ENCODE measurements around the gene TRNAU1AP. TPM values are rescaled to one million over a fixed set of nuclear protein-coding genes. Genes with fewer than 3 reads are reported as not detected.
"Not testable (repeated sequence)": the region's sequence is repeated elsewhere in the genome, so short reads cannot be mapped to it uniquely, and the experiment has no call there.

The TRNAU1AP gene
- total RNA-seq, 1 donor from 2014 or later = 19.2 TPM

- DNase-seq (ENCODE audit: low read depth in 2 of 2) = no peak
Observed at GRCh38 chr1:28521502-28522164, 31.3 kb upstream of the TRNAU1AP start.

DNA sequence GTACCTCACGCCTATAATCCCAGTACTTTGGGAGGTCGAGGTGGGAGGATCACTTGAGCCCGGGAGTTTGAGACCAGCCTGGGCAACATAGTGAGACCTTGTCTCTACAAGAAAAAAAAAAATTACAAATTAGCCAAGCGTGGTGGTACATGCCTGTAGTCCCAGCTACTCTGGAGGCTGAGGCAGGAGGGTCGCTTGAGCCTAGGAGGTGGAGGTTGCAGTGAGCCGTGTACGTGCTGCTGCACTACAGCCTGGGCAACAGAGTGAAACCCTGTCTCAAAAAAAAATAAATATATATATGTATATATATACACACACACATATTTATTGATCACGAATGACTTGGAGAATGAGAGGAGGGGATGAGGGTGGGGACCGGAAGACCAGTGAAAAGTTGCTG lies 30.3 kb upstream of the TRNAU1AP start:
- DNase-seq (ENCODE audit: low read depth in 2 of 2) = not testable (repeated sequence)

- DNase-seq (ENCODE audit: low read depth in 2 of 2) = not testable (repeated sequence)
Observed at GRCh38 chr1:28525002-28525642, 27.8 kb upstream of the TRNAU1AP start.

DNA sequence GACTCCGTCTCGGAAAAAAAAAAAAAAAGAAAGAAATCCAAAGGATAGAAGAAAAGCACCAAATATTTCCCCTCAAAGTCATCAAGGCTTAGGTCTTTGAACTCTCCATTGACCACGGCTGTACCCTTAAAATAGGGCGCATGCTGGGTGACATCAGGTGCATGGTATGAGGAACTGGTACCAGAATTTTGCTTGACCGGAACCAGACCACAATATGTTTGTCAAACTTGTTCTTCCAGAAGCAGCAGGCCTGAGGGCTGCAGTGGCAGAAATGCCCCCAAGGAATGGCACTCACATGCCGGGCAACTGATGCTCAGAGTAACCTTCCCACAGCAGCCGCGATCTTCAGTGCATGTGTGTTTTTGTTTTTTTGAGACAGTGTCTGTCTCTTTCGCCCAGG lies 26.0 kb upstream of the TRNAU1AP start:
- no peak for DNase-seq (ENCODE audit: low read depth in 2 of 2)

- DNase-seq (ENCODE audit: low read depth in 2 of 2) = no peak
Observed at GRCh38 chr1:28530456-28530855, 22.4 kb upstream of the TRNAU1AP start.

DNA sequence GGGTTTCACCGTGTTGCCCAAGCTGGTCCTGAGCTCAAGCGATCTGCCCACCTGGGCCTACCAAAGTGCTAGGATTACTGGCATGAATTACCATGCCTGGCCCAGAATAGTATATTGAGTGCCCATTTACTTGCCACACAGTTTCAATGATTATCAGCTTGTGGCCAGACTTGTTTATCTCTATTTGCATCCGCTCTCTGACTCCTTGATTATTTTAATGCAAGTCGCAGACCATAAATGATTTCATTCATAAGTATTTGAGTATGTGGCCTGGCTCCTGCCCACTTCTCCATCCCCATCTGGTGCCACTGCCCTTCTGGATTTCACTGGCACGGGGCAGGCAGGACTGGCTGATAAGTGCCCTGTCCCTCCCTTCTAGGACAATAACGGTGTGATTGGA lies 18.2 kb upstream of the TRNAU1AP start:
- no peak for DNase-seq (ENCODE audit: low read depth in 2 of 2)

DNA sequence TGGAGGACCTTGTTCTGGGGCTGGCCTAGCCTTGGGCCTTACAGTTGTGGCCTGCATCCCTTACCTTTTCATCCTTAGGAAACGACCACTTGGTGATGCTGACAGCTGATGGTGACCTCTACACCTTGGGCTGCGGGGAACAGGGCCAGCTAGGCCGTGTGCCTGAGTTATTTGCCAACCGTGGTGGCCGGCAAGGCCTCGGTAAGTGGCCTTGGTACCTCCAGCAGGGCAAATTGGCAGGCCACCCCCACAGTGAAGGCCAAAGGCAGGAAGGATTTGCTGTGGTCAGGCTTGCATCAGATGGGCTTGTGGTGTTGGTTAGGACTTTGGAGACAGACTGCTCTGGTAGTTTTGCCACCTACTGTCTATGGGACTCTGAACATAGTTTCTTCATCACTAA lies 17.7 kb upstream of the TRNAU1AP start:
- no peak for DNase-seq (ENCODE audit: low read depth in 2 of 2)

DNA sequence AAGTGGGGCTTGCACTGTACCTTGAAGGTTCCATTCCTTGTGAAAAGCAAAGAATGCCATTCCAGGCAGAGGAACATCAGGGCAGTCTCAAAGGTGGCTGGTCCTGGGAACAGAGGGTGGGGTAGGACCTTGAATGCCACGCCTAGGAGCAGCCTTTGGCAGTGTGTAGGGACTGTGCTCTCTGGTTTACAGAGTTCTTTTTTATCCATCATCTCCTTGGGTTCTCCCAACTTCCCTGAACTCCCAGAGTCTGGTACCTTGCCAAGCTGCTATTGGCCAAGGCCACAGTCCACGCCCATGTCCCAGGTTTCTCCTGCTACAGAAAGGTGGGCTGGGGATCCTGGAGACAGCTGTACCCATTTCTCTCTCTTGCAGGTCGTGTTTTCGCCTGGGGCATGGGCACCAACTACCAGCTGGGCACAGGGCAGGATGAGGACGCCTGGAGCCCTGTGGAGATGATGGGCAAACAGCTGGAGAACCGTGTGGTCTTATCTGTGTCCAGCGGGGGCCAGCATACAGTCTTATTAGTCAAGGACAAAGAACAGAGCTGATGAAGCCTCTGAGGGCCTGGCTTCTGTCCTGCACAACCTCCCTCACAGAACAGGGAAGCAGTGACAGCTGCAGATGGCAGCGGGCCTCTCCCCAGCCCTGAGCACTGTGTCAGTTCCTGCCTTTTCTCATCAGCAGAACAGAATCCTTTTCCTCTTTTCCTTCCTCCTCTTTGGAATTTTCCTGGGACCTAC lies 15.3 kb upstream of the TRNAU1AP start:
- DNase-seq (ENCODE audit: low read depth in 2 of 2) = no peak

- no peak for DNase-seq (ENCODE audit: low read depth in 2 of 2)
Observed at GRCh38 chr1:28538286-28538685, 14.6 kb upstream of the TRNAU1AP start.

- DNase-seq (ENCODE audit: low read depth in 2 of 2) = no peak
Observed at GRCh38 chr1:28540651-28541050, 12.2 kb upstream of the TRNAU1AP start.

DNA sequence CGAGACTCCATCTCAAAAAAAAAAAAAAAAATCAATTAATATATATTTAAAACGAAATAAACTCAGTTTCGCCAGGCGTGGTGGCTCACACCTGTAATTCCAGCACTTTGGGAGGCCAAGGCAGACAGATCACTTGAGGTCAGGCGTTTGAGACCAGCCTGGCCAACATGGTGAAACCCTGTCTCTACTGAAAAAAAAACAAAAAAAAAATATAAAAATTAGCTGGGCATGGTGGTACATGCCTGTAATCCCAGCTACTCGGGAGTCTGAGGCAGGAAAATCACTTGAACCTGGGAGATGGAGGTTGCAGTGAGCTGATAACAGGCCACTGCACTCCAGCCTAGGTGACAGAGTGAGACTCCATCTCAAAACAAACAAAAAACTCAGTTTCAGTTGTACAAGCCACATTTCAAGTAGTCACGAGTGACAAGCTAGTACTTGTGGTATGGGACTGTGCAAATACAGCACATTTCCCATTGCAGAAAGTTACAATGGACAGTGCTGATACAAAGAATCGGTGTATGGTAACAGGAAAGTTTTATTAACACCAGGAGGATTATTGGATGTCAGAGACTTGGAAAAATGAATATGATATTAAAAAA lies 11.4 kb upstream of the TRNAU1AP start:
- DNase-seq (ENCODE audit: low read depth in 2 of 2) = not testable (repeated sequence)

DNA sequence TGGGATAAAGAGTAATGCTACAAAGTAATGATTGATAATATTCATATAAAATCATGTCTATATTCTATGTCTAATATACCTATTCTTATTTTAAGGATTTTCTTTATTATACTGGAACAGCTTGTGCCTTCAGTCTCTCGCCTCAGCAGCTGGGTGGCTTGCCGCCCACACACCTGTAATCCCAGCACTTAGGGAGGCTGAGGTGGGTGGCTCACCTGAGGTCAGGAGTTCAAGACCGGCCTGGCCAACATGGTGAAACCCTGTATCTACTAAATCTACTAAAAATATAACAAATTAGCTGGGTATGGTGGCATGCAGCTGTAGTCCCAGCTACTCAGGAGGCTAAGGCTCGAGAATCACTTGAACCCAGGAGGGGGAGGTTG lies 7.6 kb upstream of the TRNAU1AP start:
- no peak for DNase-seq (ENCODE audit: low read depth in 2 of 2)

GRCh38 chr1:28548318-28548717 lies 4.6 kb upstream of the TRNAU1AP start:
- DNase-seq (ENCODE audit: low read depth in 2 of 2) = no peak

DNA sequence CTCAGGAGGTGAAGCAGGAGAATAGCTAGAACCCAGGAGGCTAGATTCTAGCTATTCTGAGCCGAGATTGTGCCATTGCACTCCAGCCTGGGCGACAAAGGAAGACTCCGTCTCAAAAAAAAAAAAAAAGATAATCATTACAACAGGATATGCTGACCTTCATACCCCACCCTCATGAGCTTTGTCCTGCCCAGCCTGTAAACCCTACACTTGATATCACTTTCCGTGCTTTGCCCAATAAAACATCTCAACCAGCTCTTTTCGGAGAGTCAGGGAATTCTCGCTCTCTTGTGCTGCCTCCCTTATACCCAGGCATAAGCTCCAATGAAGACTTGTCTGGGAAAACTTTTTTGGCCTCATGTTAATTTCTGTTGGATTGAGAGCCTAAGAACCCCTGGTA lies 1.5 kb upstream of the TRNAU1AP start:
- no peak for DNase-seq (ENCODE audit: low read depth in 2 of 2)

GRCh38 chr1:28560886-28561285 lies 8.0 kb downstream of the TRNAU1AP start:
- no peak for DNase-seq (ENCODE audit: low read depth in 2 of 2)

DNA sequence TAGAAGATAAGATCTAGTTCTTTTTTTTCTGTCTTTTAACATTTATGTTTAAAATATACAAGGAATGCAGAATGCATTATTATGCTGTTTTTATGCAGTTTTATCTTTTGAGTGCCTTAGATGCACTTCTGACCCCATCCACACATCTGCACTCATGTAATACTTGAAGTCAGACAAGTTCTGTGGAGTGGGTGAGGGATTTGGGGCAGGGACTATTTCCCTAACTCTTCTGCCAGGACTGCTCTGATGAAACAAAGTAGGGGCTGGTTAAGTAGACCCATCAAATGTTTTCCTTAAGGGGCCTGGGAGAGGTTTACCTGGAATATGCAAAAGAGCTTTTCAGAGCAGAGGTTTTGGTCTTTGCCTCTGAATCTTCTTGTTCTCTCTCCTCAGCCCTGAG lies 11.4 kb downstream of the TRNAU1AP start:
- DNase-seq (ENCODE audit: low read depth in 2 of 2) = no peak

DNA sequence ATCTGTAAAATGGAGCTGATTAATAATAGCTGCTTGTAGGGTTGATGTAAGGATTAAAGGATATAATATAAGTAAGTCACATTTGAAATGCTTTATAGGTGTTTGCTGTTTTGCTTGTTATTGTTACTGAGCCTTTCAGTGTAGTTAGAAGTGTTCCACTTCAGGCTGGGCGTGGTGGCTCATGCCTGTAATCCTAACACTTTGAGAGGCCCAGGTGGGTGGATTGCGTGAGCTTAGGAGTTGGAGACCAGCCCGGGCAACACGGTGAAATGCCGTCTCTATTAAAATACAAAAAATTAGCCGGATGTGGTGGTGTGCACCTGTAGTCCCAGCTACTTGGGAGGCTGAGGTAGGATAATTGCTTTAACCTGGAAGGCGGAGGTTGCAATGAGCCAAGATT lies 12.2 kb downstream of the TRNAU1AP start:
- DNase-seq (ENCODE audit: low read depth in 2 of 2) = no peak

DNA sequence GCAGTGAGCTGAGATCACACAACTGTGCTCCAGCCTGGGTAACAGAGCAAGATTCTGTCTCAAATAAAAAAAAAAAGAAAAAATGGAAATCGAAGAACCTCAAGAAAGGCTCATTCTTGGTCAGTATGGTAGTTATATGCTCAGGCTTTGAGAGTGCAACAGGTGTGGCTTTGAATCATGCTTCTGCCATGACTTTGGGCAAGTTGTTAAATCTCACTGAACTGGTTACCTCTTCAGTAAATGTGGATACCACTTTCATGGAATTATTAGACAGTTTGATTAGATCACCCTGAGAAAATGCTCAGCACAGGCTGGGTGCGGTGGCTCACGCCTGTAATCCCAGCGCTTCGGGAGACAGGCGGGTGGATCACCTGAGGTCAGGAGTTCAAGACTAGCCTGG lies 12.8 kb downstream of the TRNAU1AP start:
- DNase-seq (ENCODE audit: low read depth in 2 of 2) = no peak

- DNase-seq (ENCODE audit: low read depth in 2 of 2) = no peak
Observed at GRCh38 chr1:28566931-28567330, 14.0 kb downstream of the TRNAU1AP start.

DNA sequence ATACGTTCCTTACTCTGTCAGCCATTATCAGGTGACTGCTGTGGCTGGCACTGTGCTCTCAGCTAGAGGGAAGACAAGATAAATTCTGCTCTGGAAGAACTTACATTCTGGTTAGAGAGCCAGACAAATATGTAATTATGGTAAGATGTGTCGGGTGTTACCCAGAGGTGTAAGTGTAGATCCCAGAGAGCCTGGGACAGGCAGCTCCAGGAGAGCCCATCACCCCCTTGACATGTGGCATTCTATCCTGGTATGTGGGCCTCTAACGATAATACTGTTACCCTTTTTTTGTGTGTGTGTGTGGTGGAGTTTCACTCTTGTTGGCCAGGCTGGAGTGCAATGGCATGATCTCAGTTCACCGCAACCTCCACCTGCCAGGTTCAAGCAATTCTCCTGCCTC lies 19.0 kb downstream of the TRNAU1AP start:
- DNase-seq (ENCODE audit: low read depth in 2 of 2) = no peak

DNA sequence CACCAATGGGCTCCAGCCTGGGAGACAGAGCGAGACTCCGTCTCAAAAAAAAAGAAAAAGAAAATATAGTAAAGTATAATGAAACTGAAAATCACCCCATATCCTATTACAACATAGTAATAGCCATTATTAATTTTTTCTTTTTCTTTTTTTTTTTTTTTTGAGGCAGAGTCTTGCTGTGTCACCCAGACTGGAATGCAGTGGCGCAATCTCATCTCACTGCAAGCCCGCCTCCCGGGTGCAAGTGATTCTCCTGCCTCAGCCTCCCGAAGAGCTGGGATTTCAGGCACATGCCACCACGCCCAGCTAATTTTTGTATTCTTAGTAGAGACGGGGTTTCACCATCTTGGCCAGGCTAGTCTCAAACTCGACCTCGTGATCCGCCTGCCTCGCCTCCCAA lies 20.0 kb downstream of the TRNAU1AP start:
- DNase-seq (ENCODE audit: low read depth in 2 of 2) = not testable (repeated sequence)

DNA sequence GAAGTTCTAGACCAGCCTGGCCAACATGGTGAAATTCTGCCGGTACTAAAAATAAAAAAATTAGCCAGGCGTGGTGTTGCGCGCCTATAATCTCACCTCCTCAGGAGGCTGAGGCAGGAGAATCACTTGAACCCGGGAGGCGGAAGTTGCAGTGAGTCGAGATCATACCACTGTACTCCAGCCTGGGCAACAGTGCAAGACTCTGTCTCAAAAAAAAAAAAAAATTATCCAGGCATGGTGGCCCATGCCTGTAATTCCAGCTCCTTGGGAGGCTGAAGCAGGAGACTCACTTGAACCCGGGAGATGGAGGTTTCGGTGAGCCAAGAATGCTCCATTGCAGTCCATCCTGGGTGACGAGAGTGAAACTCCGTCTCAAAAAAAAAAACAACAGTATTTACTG lies 20.7 kb downstream of the TRNAU1AP start:
- DNase-seq (ENCODE audit: low read depth in 2 of 2) = no peak

Data from lung microvascular endothelial cell (primary cell).